OCI-LY3 (cell line): ENCODE measurements around the gene CASP3.

Experiments used
- H2AFZ ChIP-seq: fragments of 200-600, 300-600 bp; shearing (Covaris generic); 2 replicates; pipeline ENCODE4 v1.6.0; 2014; ENCODE audit warnings: antibody characterized with exemption, low read depth, low read length
- H3K27ac ChIP-seq: fragments of 200-600, 300-600 bp; sonication (generic); 2 replicates; pipeline ENCODE4 v1.5.1; 2014; ENCODE audit warnings: mild to moderate bottlenecking, low read length, moderate library complexity, mixed read lengths
- H3K27me3 ChIP-seq: fragments of 200-600, 300-600 bp; sonication (generic); 2 replicates; pipeline ENCODE4 v1.6.1; 2014; ENCODE audit warnings: low read depth, low read length, mixed read lengths
- H3K36me3 ChIP-seq: fragments of 200-600, 300-600 bp; sonication (generic); replicated peaks from 2 replicates; pipeline ENCODE3; 2014; ENCODE audit warnings: low read depth, low read length, mixed read lengths
- H3K4me1 ChIP-seq: fragments of 300-600, 200-600 bp; sonication (generic); 2 replicates; pipeline ENCODE4 v1.6.1; 2014; ENCODE audit warnings: low read length, mixed read lengths
- H3K4me2 ChIP-seq: fragments of 200-600, 300-600 bp; sonication (generic); 2 replicates; pipeline ENCODE4 v1.6.1; 2014; ENCODE audit warnings: low read length, mixed read lengths
- H3K4me3 ChIP-seq: fragments of 300-600, 200-600 bp; sonication (generic); 2 replicates; pipeline ENCODE4 v1.5.1; 2014; ENCODE audit warnings: antibody characterized with exemption, mild to moderate bottlenecking, low read length, moderate library complexity
- H3K79me2 ChIP-seq: fragments of 300-600, 200-600 bp; shearing (Covaris generic); 2 replicates; pipeline ENCODE4 v1.6.1; 2014; ENCODE audit warnings: mild to moderate bottlenecking, low read length, mixed read lengths
- H3K9ac ChIP-seq: fragments of 300-600, 200-600 bp; shearing (Covaris generic); 2 replicates; pipeline ENCODE4 v1.6.0; 2014; ENCODE audit warnings: mild to moderate bottlenecking, low read length, moderate library complexity
- H3K9me3 ChIP-seq: fragments of 200-600, 300-600 bp; shearing (Covaris generic); 2 replicates; pipeline ENCODE4 v1.6.1; 2014; ENCODE audit warnings: low read length, mixed read lengths; ENCODE audit not compliant: insufficient read depth
- H4K20me1 ChIP-seq: fragments of 200-600, 300-600 bp; sonication (generic); 2 replicates; pipeline ENCODE4 v1.6.1; 2016; ENCODE audit warnings: low read length, mixed read lengths; ENCODE audit not compliant: insufficient read depth
- CTCF ChIP-seq: fragments of 200-600, 300-600 bp; sonication (generic); IDR thresholded peaks from 2 replicates; pipeline ENCODE4 v1.5.1; 2014; ENCODE audit warnings: antibody characterized with exemption, low read length, low read depth
- EZH2phosphoT487 ChIP-seq: fragments of 200-600 bp; shearing (Covaris generic); IDR thresholded peaks from 2 replicates; pipeline ENCODE4 v1.6.1; 2018; ENCODE audit warnings: antibody characterized with exemption, mixed run types, low read depth

Gene CASP3

GRCh38 chr4:184671101-184671500 is 21.9 kb upstream of the CASP3 start:
- TF ChIP-seq CTCF = no peak
- TF ChIP-seq EZH2phosphoT487 = no peak
- no peaks in the 10 kb centered on the region for H3K27me3 ChIP-seq
- no peaks in the 10 kb centered on the region for H3K36me3 ChIP-seq

GRCh38 chr4:184669251-184669650 is 20.0 kb upstream of the CASP3 start:
- Histone ChIP-seq H3K4me1 (no peaks in the 10 kb centered on the region), H4K20me1 (no peaks in the 10 kb centered on the region), H3K79me2 (no peaks in the 10 kb centered on the region), H3K9ac (no peak overlapping the region), H3K4me3 (no peak overlapping the region), H2AFZ (no peak overlapping the region), H3K27ac (no peak overlapping the region), H3K27me3 (no peaks in the 10 kb centered on the region), H3K36me3 (no peaks in the 10 kb centered on the region), H3K4me2 (no peak overlapping the region), H3K9me3 (no peaks in the 10 kb centered on the region)
- TF ChIP-seq CTCF (no peak), EZH2phosphoT487 (no peak)

More at GRCh38 chr4:184671101-184671500, 21.9 kb upstream of the CASP3 start:
- no peaks in the 10 kb centered on the region for H3K79me2 ChIP-seq
- no peak overlapping the region for H3K4me3 ChIP-seq
- H2AFZ ChIP-seq = no peak overlapping the region
- H3K4me1 ChIP-seq = no peaks in the 10 kb centered on the region
- no peak overlapping the region for H3K9ac ChIP-seq
- H3K27ac ChIP-seq = no peak overlapping the region
- no peaks in the 10 kb centered on the region for H4K20me1 ChIP-seq
- H3K9me3 ChIP-seq = no peaks in the 10 kb centered on the region
- H3K4me2 ChIP-seq = no peak overlapping the region

GRCh38 chr4:184668511-184669114 is 19.4 kb upstream of the CASP3 start:
- Histone ChIP-seq H3K9me3 (no peaks in the 10 kb centered on the region), H3K27me3 (no peaks in the 10 kb centered on the region), H3K36me3 (no peaks in the 10 kb centered on the region), H2AFZ (no peak overlapping the region), H3K4me2 (no peak overlapping the region), H3K9ac (no peak overlapping the region), H3K4me1 (no peaks in the 10 kb centered on the region), H3K27ac (no peak overlapping the region), H4K20me1 (no peaks in the 10 kb centered on the region), H3K79me2 (no peaks in the 10 kb centered on the region), H3K4me3 (no peak overlapping the region)
- TF ChIP-seq CTCF = no peak

GRCh38 chr4:184668096-184668495 is 18.8 kb upstream of the CASP3 start:
- no peaks in the 10 kb centered on the region for H3K27me3 ChIP-seq
- H3K79me2 ChIP-seq = no peaks in the 10 kb centered on the region
- H3K9ac ChIP-seq = no peak overlapping the region
- no peaks in the 10 kb centered on the region for H3K9me3 ChIP-seq
- H2AFZ ChIP-seq = no peak overlapping the region
- H3K4me2 ChIP-seq = no peak overlapping the region
- no peak overlapping the region for H3K4me3 ChIP-seq
- TF ChIP-seq CTCF (no peak), EZH2phosphoT487 (no peak)
- H3K4me1 ChIP-seq = no peaks in the 10 kb centered on the region
- H3K27ac ChIP-seq = no peak overlapping the region
- no peaks in the 10 kb centered on the region for H3K36me3 ChIP-seq
- no peaks in the 10 kb centered on the region for H4K20me1 ChIP-seq
